ENCODE measurements around the gene TUBGCP6. TPM values are rescaled to one million over a fixed set of nuclear protein-coding genes. Genes with fewer than 3 reads are reported as not detected.

Gene TUBGCP6, protein sequence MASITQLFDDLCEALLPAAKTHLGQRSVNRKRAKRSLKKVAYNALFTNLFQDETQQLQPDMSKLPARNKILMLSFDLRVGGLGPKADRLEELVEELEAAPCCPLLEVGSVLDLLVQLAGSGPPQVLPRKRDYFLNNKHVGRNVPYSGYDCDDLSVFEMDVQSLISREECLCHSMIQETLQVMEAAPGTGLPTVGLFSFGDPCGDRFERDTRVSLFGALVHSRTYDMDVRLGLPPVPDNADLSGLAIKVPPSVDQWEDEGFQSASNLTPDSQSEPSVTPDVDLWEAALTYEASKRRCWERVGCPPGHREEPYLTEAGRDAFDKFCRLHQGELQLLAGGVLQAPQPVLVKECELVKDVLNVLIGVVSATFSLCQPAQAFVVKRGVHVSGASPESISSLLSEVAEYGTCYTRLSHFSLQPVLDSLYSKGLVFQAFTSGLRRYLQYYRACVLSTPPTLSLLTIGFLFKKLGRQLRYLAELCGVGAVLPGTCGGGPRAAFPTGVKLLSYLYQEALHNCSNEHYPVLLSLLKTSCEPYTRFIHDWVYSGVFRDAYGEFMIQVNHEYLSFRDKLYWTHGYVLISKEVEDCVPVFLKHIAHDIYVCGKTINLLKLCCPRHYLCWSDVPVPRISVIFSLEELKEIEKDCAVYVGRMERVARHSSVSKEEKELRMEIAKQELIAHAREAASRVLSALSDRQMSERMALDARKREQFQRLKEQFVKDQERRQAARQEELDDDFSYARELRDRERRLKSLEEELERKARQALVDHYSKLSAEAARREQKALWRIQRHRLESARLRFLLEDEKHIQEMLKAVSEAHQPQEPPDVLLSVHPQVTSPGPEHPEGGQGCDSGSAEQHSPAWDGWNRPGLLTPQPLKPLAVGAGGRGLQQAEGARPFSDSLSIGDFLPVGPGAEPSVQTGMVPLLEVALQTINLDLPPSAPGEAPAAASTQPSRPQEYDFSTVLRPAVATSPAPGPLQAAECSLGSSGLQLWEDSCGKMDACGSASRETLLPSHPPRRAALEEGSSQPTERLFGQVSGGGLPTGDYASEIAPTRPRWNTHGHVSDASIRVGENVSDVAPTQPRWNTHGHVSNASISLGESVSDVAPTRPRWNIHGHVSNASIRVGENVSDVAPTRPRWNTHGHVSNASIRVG (N-terminal part only)
- total RNA-seq = 24.9 and 31.4 TPM in 2 replicates

DNA sequence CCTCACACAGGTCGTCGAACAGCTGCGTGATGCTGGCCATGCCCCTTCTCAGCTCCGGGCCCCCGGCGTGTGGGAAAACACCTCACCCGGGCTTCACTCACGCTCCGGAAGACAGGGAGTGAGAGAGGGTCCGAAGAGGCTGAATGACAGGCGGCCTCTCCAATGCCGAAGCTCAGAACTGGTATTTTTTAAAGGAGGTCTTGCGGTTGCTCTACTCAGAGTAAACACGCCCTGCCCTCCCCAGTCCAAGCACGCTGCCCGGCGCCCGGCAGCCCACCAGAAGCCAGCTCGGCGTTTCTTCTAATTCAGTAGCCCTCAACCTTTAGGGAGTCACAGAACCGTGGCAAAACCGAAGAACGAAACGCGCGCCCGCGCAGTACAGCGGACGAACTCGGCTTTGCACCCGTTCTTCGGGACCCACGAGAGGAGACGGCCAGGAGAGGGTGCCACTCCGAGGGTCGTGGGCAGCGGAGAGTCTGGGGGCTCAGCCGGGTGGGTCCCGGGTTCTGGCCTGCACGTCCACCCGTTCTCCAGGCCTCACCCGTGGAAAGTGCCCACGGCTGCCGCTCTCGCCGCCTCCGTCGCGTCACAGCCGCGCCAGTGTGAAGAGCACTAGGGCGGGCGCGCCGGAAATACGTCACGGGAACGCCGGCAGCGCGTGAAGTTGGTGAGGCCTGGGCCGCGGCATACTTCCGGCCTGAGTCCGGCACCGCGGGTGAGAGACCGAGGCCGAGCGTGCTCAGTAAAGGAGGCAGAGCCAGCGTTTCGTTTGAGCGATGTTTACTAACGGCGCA is at the start of gene TUBGCP6:
TUBGCP6 (minus strand) TSS at position 604 of the 794 bp plus-strand sequence; CDS start at position 40, 564 bp downstream.

DNA sequence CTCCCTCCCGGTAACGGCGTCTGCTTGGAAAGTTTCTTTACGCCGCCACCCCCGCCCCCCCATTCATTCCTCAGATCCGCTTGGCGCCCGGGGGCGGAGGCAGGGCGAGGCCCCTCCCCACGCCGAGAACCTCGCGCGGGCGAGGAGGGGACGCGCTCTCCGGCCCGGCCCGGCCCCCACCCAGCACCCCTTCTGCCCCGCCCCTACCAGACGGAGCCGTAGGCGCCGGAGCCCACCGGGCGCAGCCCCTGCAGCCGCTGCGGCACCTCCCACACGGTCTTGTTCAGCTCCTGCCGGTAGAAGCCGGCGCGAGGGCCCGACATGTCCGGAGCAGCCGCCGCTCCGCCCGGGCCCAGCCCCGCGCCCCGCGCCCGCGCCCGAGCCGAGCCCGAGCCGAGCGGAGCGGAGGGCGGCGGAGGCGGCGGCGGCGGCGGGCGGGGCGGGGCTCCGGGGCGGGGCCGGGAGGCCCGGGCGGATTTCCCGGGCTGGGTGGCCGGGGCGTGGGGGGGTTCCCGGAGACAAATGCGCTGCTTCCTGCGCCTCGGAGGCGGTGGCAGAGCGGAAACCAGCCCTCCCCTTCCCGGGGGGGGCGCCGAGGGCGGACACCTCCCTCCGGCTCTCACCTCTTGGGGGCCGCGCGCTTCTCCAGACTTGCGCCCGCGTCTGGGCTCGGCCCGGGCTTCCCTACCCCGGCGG is 25.3 kb upstream of the TUBGCP6 start, which contains the start of gene MAPK11:
MAPK11 (minus strand) TSS at position 411 of the 696 bp plus-strand sequence; CDS start at position 323, 88 bp downstream.

DNA sequence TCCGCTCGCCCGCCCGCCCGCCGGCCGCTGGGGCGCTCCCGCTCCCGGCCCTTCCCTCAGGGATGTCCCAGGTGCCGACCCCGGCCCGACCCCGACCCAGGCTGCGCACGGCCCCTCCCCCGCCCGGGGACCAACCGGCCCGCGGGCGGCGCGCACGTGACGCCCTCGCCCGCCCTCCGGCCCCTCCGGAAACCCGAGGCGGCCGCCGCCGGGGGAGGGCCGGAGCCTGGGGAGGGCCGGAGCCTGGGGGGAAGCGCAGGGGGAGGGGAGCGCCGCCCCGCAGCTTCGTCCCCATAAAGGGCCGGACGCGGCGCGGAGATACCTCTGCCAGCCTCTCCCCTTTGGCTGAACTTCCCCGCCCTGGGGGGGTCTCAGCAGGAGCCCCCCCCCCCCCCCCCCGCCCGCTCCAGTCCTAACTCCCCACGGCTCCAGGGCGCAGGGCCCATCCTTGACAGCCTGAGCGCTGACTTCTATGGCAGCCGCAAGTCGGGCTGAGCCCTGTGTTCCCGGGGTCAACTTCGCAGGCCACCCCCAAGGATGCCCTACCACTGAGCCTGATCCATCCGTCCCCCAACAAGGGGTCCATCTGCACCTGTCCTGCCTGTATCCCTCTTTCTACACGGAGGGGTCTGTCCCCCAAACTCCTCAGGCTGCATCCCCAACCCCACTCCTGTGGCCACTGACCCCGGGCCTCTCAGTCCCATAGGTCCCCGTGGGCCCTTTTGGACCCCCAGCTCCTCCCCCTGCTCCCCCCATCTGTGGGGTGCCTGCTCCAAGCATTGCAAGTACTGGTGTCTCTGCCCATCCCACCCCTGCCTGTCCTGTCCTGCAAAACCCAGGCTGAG is 17.0 kb upstream of the TUBGCP6 start, which contains the start of gene MAPK12:
MAPK12 (minus strand) TSS at position 69 of the 845 bp plus-strand sequence. CDS start 174 bp downstream, outside the sequence.

DNA sequence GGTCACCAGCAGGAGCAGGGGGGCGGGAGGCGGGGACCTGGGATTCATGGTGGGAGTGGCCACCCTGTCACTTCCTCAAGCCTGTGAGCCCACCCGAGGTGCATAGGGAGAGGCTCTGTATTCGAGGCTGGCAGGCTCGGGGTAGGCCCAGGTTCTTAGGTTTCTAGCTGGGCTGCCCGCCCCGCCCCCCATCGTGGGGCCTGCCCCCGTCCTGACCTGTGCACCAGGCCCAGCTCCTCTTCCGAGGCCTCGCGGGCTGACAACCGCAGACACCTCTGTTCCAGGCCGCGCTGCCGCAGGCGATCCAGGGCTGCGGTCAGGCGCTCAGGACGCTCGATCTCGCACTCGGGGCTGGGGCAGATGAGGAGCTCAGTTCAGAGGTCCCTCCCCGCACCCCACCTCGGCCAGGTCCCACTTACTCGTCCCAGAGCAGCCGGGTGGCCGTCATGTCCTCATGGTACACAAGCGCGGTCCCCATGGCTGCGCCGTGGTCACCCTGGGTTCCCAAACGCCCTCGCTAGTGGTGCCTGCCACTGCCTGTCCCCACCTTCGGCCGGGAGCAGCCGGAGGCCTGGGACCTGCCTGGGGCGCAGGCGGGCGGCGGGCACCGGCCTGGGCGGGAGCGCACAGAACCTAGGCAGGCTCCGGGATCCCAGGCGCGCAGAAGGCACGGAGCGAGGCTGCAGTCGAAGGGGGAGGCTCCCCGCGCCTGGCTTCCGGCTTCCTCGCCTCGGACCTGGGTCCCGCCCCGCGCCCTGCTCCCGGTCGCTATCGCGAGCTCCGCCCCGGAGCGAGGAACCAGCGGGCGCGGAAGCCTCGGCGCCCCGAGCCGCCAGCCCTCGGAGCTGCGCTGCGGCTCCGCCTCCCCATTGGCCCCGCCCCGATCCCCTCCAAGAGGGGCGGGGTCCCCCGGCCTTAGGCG is 6.0 kb upstream of the TUBGCP6 start, which contains the start of gene HDAC10:
HDAC10 (minus strand) TSS at position 711 of the 922 bp plus-strand sequence; CDS start at position 478, 233 bp downstream.

DNA sequence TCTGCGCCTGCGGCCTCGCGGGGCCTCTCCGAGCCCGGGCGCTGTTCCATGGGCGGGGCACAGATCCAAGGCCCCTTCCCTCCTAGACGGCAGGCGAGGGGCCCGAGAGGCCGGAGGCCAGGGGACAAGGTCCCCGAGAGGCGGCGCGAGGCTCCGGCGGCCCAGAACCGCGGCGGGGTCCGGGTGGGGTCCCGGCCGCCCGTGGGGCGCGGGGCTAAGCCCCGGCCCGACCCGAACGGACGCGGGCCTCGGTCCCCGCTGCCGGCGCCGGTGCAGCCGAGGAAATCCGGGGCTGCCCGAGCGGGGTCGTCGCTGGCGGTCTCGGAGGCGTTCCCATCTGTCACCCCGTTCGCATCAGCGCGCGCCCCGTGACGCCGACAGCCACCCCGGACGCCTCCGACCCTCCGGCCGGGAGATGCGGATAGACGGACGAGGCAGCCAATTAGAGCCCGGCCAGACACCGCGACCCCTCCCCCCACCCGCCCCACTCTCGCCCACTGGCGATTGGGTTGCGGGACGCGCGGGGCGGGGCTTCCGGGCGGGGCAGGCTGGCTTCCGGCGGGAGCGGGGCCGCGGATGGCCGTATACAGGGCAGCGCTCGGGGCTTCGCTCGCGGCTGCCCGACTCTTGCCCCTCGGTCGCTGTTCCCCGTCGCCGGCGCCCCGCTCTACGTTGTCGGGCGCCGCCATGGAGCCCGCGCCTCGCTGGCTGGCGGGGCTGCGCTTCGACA is 44.2 kb downstream of the TUBGCP6 start, which contains the start of gene SELENOO:
SELENOO (plus strand) TSS at position 551 of the 730 bp plus-strand sequence; CDS start at position 577, 26 bp downstream.

DNA sequence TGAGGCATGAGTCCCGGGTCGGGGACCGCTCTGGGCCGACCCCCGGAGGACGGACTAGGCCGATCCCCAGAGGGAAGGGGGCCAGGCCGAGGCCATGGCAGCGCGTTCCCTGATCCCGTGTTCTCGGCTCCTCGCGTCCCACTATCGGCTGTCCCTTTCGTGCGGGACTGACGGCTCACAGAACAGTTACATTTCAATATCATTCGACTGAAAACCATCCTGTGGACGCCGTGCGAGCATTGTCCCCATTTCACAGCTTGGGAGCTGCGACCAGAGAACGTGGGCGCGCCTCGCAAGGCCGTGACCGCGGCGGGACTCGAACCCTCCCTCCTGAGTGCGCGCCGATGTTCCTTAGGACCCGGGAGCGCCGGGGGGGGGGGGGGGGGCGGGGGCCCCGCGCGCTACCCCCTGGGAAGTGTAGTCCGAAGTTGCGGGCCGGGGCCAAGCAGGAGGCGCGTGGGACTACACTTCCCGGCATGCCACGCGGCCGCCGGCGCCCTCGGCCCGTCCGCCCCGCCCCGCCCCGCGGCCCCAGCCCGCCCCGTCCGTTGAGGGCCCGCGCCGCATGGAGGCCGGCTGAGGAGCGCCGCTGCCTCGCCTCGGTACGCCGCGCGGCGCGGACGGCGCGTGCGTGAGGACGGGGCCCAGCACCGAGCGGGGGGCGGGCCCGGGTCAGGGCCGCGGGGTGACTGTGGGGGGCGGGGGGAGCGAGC is 59.3 kb downstream of the TUBGCP6 start, which contains the start of gene TRABD:
TRABD (plus strand) TSS at position 539 of the 713 bp plus-strand sequence. CDS start 7,148 bp downstream, outside the sequence.

DNA sequence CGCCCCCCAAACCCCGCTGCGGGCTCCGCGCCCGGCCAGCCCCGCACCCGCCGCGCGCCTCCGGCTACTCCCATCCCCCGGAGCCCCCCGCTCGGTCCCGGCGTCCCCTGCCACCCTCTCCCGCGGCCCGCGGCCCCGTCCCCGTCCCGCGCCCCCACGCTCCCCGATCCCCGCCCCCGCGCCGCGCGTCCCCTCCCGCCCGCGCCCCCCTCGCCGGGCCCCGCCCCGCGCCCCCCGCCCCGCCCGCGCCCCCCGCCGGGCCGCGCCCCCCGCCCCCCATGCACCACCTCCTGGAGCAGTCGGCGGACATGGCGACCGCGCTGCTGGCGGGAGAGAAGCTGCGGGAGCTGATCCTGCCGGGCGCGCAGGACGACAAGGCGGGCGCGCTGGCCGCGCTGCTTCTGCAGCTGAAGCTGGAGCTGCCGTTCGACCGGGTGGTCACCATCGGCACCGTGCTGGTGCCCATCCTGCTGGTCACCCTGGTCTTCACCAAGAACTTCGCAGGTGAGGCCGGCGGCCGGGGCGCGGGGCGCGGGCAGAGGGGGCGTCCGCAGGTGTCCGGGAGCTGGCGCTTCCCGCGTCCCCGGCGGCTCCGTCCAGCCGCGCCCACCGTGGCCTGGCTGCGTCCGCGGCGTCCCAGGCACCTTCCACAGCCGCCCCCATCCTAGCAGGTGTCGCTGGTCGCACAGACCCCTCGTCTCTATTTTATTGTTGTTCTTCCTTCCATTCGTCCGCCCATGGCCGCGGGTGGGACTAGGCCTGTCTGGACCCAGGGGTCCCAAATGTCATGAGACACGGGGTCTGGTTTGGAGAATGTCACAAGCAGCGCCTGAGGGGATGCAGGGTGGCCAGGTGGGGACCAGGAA is 74.1 kb downstream of the TUBGCP6 start, which contains the start of gene PANX2:
PANX2 (plus strand) TSS at position 279 of the 866 bp plus-strand sequence; CDS start at position 279, 0 bp downstream.

Other genes starting within 250 kb of the TUBGCP6 start
- 0.25 TPM in 1 of 2 replicates, not detected in the other for gene IL17REL, start 232.3 kb downstream of the TUBGCP6 start, total RNA-seq
- not detected in 2 replicates for gene TTLL8, start 186.7 kb downstream of the TUBGCP6 start, total RNA-seq
- not detected in 2 replicates for gene MLC1, start 159.6 kb downstream of the TUBGCP6 start, total RNA-seq
- under 0.01 and 0.76 TPM in 2 replicates for gene MOV10L1, start 155.0 kb downstream of the TUBGCP6 start, total RNA-seq
- gene PANX2, start 74.3 kb downstream of the TUBGCP6 start, total RNA-seq = 0.13 and 0.16 TPM in 2 replicates
- gene TRABD, start 59.1 kb downstream of the TUBGCP6 start, total RNA-seq = 43.7 and 56.1 TPM in 2 replicates
- 19.1 and 23.1 TPM in 2 replicates for gene SELENOO, start 44.0 kb downstream of the TUBGCP6 start, total RNA-seq
- 18.4 and 40.1 TPM in 2 replicates for gene HDAC10, start 6.2 kb upstream of the TUBGCP6 start, total RNA-seq
- gene MAPK12, start 16.7 kb upstream of the TUBGCP6 start, total RNA-seq = 40.6 and 41.6 TPM in 2 replicates
- 14.3 and 19.8 TPM in 2 replicates for gene MAPK11, start 25.4 kb upstream of the TUBGCP6 start, total RNA-seq
- 241 and 564 TPM in 2 replicates for gene PLXNB2, start 62.6 kb upstream of the TUBGCP6 start, total RNA-seq
- 1.5 and 9.8 TPM in 2 replicates for gene DENND6B, start 82.0 kb upstream of the TUBGCP6 start, total RNA-seq
- 37.6 and 52.5 TPM in 2 replicates for gene PPP6R2, start 98.3 kb upstream of the TUBGCP6 start, total RNA-seq
- 74.1 and 83.3 TPM in 2 replicates for gene SBF1, start 230.0 kb upstream of the TUBGCP6 start, total RNA-seq
- 5.9 and 14.1 TPM in 2 replicates for gene ADM2, start 236.5 kb upstream of the TUBGCP6 start, total RNA-seq
- 0.33 and 1.5 TPM in 2 replicates for gene MIOX, start 241.8 kb upstream of the TUBGCP6 start, total RNA-seq